Neural cell (in vitro differentiated cells): ENCODE results near the gene CD99. TPM values are rescaled to one million over a fixed set of nuclear protein-coding genes. Genes with fewer than 3 reads are reported as not detected.

Experiments used
- H2AFZ ChIP-seq: fragments of 200-600, 300-800 bp; sonication (generic), shearing (Covaris generic); 2 replicates; pipeline ENCODE4 v1.6.0; 2014; ENCODE audit warnings: low read depth, mild to moderate bottlenecking, antibody characterized with exemption, low read length, moderate library complexity
- H3F3A ChIP-seq: fragments of 200-600 bp; shearing (Covaris generic); 2 replicates; pipeline ENCODE4 v1.6.1; 2016; ENCODE audit warnings: mild to moderate bottlenecking, moderate library complexity, mixed read lengths, antibody characterized with exemption, low read length; ENCODE audit not compliant: insufficient read depth, poor library complexity, severe bottlenecking
- H3K27ac ChIP-seq: fragments of 200-600, 300-800 bp; sonication (generic), shearing (Covaris generic); 2 replicates; pipeline ENCODE4 v1.5.1; 2014; ENCODE audit warnings: mild to moderate bottlenecking, low read length, moderate library complexity
- H3K27me3 ChIP-seq: fragments of 300-800, 200-600 bp; sonication (generic), shearing (Covaris generic); 2 replicates; pipeline ENCODE4 v1.6.0; 2014; ENCODE audit warnings: mild to moderate bottlenecking, low read depth, low read length, moderate library complexity; ENCODE audit not compliant: insufficient read depth
- H3K36me3 ChIP-seq: fragments of 300-800, 200-600 bp; sonication (generic), shearing (Covaris generic); 2 replicates; pipeline ENCODE4 v1.5.1; 2014; ENCODE audit warnings: mild to moderate bottlenecking, antibody characterized with exemption, low read length, moderate library complexity; ENCODE audit not compliant: insufficient read depth
- H3K4me2 ChIP-seq: fragments of 300-800, 200-600 bp; sonication (generic), shearing (Covaris generic); 2 replicates; pipeline ENCODE4 v1.6.0; 2014; ENCODE audit warnings: mild to moderate bottlenecking, low read length
- H3K4me3 ChIP-seq: fragments of 300-800, 200-600 bp; sonication (generic), shearing (Covaris generic); 2 replicates; pipeline ENCODE4 v1.5.1; 2014; ENCODE audit warnings: mild to moderate bottlenecking, low read length, moderate library complexity
- H3K79me2 ChIP-seq: fragments of 200-600 bp; shearing (Covaris generic); replicated peaks from 2 replicates; pipeline ENCODE4 v1.6.0; 2014; ENCODE audit warnings: mild to moderate bottlenecking, low read length, moderate library complexity; ENCODE audit not compliant: insufficient read depth
- H3K9ac ChIP-seq: fragments of 300-800, 200-600 bp; sonication (generic), shearing (Covaris generic); 2 replicates; pipeline ENCODE4 v1.6.1; 2016; ENCODE audit warnings: mild to moderate bottlenecking, low read length, mixed read lengths
- H3K9me2 ChIP-seq: fragments of 200-600 bp; shearing (Covaris generic); 2 replicates; pipeline ENCODE4 v1.6.1; 2016; ENCODE audit warnings: mild to moderate bottlenecking, low read length, mixed read lengths; ENCODE audit not compliant: insufficient read depth
- H3K9me3 ChIP-seq: fragments of 200-600, 300-800 bp; sonication (generic), shearing (Covaris generic); 2 replicates; pipeline ENCODE4 v1.6.1; 2016; ENCODE audit warnings: mild to moderate bottlenecking, mixed run types, low read length, moderate library complexity, mixed read lengths
- H4K20me1 ChIP-seq: fragments of 200-600 bp; shearing (Covaris generic); 2 replicates; pipeline ENCODE4 v1.6.1; 2016; ENCODE audit warnings: mild to moderate bottlenecking, mixed run types; ENCODE audit not compliant: insufficient read depth
- CTCF ChIP-seq: fragments of 450-650 bp; IDR thresholded peaks from 2 replicates; pipeline ENCODE4 v1.5.1; 2014; ENCODE audit warnings: antibody characterized with exemption, mild to moderate bottlenecking, moderate library complexity; ENCODE audit not compliant: poor library complexity, severe bottlenecking
- EP300 ChIP-seq: fragments of 450-650 bp; conservative IDR thresholded peaks from 2 replicates; pipeline ENCODE4 v1.6.1; 2014; ENCODE audit warnings: antibody characterized with exemption, mild to moderate bottlenecking, moderate library complexity; ENCODE audit not compliant: poor library complexity, severe bottlenecking
- EZH2 ChIP-seq: fragments of 200-600, 300-800 bp; shearing (Covaris generic), sonication (generic); IDR thresholded peaks from 2 replicates; pipeline ENCODE4 v1.6.1; 2014; ENCODE audit warnings: antibody characterized with exemption, low read length, borderline replicate concordance, mild to moderate bottlenecking; ENCODE audit not compliant: insufficient read depth, poor library complexity, severe bottlenecking
- MXI1 ChIP-seq: fragments of 450-650 bp; conservative IDR thresholded peaks from 2 replicates; pipeline ENCODE4 v1.6.1; 2014; ENCODE audit warnings: antibody characterized with exemption, mild to moderate bottlenecking; ENCODE audit not compliant: poor library complexity, severe bottlenecking
- POLR2AphosphoS5 ChIP-seq: IDR thresholded peaks from 2 replicates; pipeline ENCODE4 v1.6.1; 2012
- RAD21 ChIP-seq: fragments of 450-650 bp; conservative IDR thresholded peaks from 2 replicates; pipeline ENCODE4 v1.6.1; 2014; ENCODE audit warnings: antibody characterized with exemption, mild to moderate bottlenecking, moderate library complexity
- REST ChIP-seq: IDR thresholded peaks from 2 replicates; pipeline ENCODE4 v1.6.1; 2012; ENCODE audit warnings: borderline replicate concordance
- SMC3 ChIP-seq: fragments of 450-650 bp; conservative IDR thresholded peaks from 2 replicates; pipeline ENCODE4 v1.6.1; 2014; ENCODE audit warnings: antibody characterized with exemption, mild to moderate bottlenecking, moderate library complexity; ENCODE audit not compliant: poor library complexity
- TAF1 ChIP-seq: IDR thresholded peaks from 2 replicates; pipeline ENCODE4 v1.6.1; 2012; ENCODE audit warnings: low read depth
- polyA plus RNA-seq: library from polyadenylated mRNA; depleted of rRNA; stranded (reverse); fragments of >200 nt; gene quantifications from 2 replicates; pipeline ENCODE4 v1.2.3, GENCODE V29; 2014

Gene CD99
- polyA plus RNA-seq, 1 donor from 2014 or later = 6.6 TPM

GRCh38 chrX:2715066-2715600 is 24.0 kb downstream of the CD99 start:
- no peak overlapping the region for H2AFZ ChIP-seq
- no peaks in the 10 kb centered on the region for H4K20me1 ChIP-seq
- no peak overlapping the region for H3K9ac ChIP-seq
- no peak overlapping the region for H3K4me2 ChIP-seq
- H3K36me3 ChIP-seq = no peaks in the 10 kb centered on the region
- H3K4me3 ChIP-seq = no peak overlapping the region
- TF ChIP-seq REST (no peak), SMC3 (no peak), RAD21 (no peak), EZH2 (no peak), CTCF (no peak), EP300 (no peak), MXI1 (no peak), POLR2AphosphoS5 (no peak), TAF1 (no peak)
- H3K27ac ChIP-seq = no peak overlapping the region
- no peaks in the 10 kb centered on the region for H3K79me2 ChIP-seq
- no peaks in the 10 kb centered on the region for H3K9me3 ChIP-seq
- H3F3A ChIP-seq = no peaks in the 10 kb centered on the region
- H3K9me2 ChIP-seq = no peaks in the 10 kb centered on the region
- no peaks in the 10 kb centered on the region for H3K27me3 ChIP-seq

- Histone ChIP-seq H4K20me1 (no peaks in the 10 kb centered on the region), H2AFZ (no peak overlapping the region), H3K36me3 (no peaks in the 10 kb centered on the region), H3K27me3 (no peaks in the 10 kb centered on the region), H3K9me3 (no peaks in the 10 kb centered on the region), H3K9me2 (no peaks in the 10 kb centered on the region), H3K27ac (no peak overlapping the region), H3K9ac (no peak overlapping the region), H3K79me2 (no peaks in the 10 kb centered on the region), H3K4me2 (no peak overlapping the region), H3K4me3 (no peak overlapping the region), H3F3A (no peaks in the 10 kb centered on the region)
- TF ChIP-seq MXI1 (no peak), SMC3 (no peak), CTCF (no peak), EZH2 (no peak), TAF1 (no peak), RAD21 (no peak), EP300 (no peak), POLR2AphosphoS5 (no peak), REST (no peak)
Observed at GRCh38 chrX:2717312-2717711, 26.2 kb downstream of the CD99 start.
